PC-3 (cell line): ENCODE measurements around the gene SLC39A11. TPM values are rescaled to one million over a fixed set of nuclear protein-coding genes. Genes with fewer than 3 reads are reported as not detected.

Source experiments
- ATAC-seq: fragments of 200-7000 bp; cut with Tn5 transposase; 2 replicates; pipeline ENCODE4 v1.9.1; 2020; ENCODE audit warnings: mild to moderate bottlenecking, moderate library complexity
- BruUV-seq: library from RNA; stranded (reverse); fragments of 400-500 nt; replicated peaks from 2 replicates; lab custom pipeline; 2021; lab: Mats Ljungman, UMichigan
- CTCF ChIA-PET: fragments of 300-600 bp; sonication (Branson Sonifier 250); formaldehyde crosslinking; loops from one replicate; lab custom pipeline; 2022; ENCODE audit warnings: antibody characterized with exemption; lab: Charles Lee
- POLR2A ChIA-PET: fragments of 300-600 bp; sonication (Branson Sonifier 250); formaldehyde crosslinking; loops from one replicate; lab custom pipeline; 2022; ENCODE audit warnings: antibody characterized with exemption; ENCODE audit not compliant: unreplicated experiment; lab: Charles Lee
- DNase-seq: peaks from one replicate; pipeline ENCODE4 v3.0.0-alpha.2; 2015
- H2AFZ ChIP-seq: fragments of 300-600 bp; sonication (generic); 2 replicates; pipeline ENCODE4 v1.6.0; 2016; ENCODE audit warnings: antibody characterized with exemption, low read length
- H3F3A ChIP-seq: fragments of 300-600 bp; sonication (generic); one replicate; pipeline ENCODE4 v1.6.0; 2017; ENCODE audit warnings: antibody characterized with exemption, low read length, control low read depth, mild to moderate bottlenecking; ENCODE audit not compliant: unreplicated experiment
- H3K27ac ChIP-seq: fragments of 300-600 bp; sonication (generic); 2 replicates; pipeline ENCODE4 v1.5.1; 2016; ENCODE audit warnings: mild to moderate bottlenecking, low read length
- H3K27me3 ChIP-seq: fragments of 300-600 bp; sonication (generic); 2 replicates; pipeline ENCODE4 v1.6.1; 2016; ENCODE audit warnings: low read length, mixed read lengths
- H3K36me3 ChIP-seq: fragments of 300-600 bp; sonication (generic); 2 replicates; pipeline ENCODE4 v1.6.1; 2016; ENCODE audit warnings: low read depth, mixed run types, low read length, mixed read lengths
- H3K4me1 ChIP-seq: fragments of 300-600 bp; sonication (generic); 2 replicates; pipeline ENCODE4 v1.5.1; 2016; ENCODE audit warnings: low read length; ENCODE audit not compliant: insufficient read depth
- H3K4me2 ChIP-seq: fragments of 300-600 bp; sonication (generic); 2 replicates; pipeline ENCODE4 v1.6.0; 2016; ENCODE audit warnings: low read length
- H3K4me3 ChIP-seq: fragments of 300-600 bp; sonication (generic); 2 replicates; pipeline ENCODE4 v1.5.1; 2016; ENCODE audit warnings: mild to moderate bottlenecking, low read length, mixed read lengths
- H3K79me2 ChIP-seq: fragments of 300-600 bp; sonication (generic); 2 replicates; pipeline ENCODE4 v1.6.1; 2017; ENCODE audit warnings: low read length, mixed read lengths
- H3K9ac ChIP-seq: fragments of 300-600 bp; sonication (generic); 2 replicates; pipeline ENCODE4 v1.6.0; 2016; ENCODE audit warnings: mild to moderate bottlenecking, low read length
- H3K9me2 ChIP-seq: fragments of 300-600 bp; sonication (generic); replicated peaks from 2 replicates; pipeline ENCODE4 v1.6.1; 2016; ENCODE audit warnings: mixed run types, low read length, mixed read lengths
- H3K9me3 ChIP-seq: fragments of 300-600 bp; sonication (generic); 2 replicates; pipeline ENCODE4 v1.6.1; 2016; ENCODE audit warnings: low read length, mixed read lengths
- H4K20me1 ChIP-seq: fragments of 300-600 bp; sonication (generic); 2 replicates; pipeline ENCODE4 v1.6.1; 2016; ENCODE audit warnings: low read length, mixed read lengths
- EZH2 ChIP-seq: fragments of 300-600 bp; sonication (generic); IDR thresholded peaks from one replicate; pipeline ENCODE4 v1.6.1; 2017; ENCODE audit warnings: antibody characterized with exemption, mild to moderate bottlenecking, low read length; ENCODE audit not compliant: unreplicated experiment
- EZH2phosphoT487 ChIP-seq: fragments of 300-600 bp; sonication (generic); IDR thresholded peaks from 2 replicates; pipeline ENCODE4 v1.6.1; 2018; ENCODE audit warnings: mild to moderate bottlenecking, antibody characterized with exemption, low read length, borderline replicate concordance
- intact Hi-C: fragments of 100-400 bp; cut with micrococcal nuclease; formaldehyde crosslinking; loops from 2 replicates; pipeline ENCODE4 v1.9.0; 2023
- total RNA-seq: library from RNA; depleted of rRNA; stranded (reverse); fragments of >200 nt; gene quantifications from 2 replicates; pipeline ENCODE4 v1.2.3, GENCODE V29; 2014
- TF ChIP-seq, protein P1 (sequence below): fragments of 300-600 bp; sonication (generic); conservative IDR thresholded peaks from 2 replicates; pipeline ENCODE4 v1.5.1; 2017; ENCODE audit warnings: antibody characterized with exemption, low read depth, mild to moderate bottlenecking, low read length

Gene SLC39A11
- total RNA-seq, 1 experiment from 2014 or later: 37.7 TPM

DNA sequence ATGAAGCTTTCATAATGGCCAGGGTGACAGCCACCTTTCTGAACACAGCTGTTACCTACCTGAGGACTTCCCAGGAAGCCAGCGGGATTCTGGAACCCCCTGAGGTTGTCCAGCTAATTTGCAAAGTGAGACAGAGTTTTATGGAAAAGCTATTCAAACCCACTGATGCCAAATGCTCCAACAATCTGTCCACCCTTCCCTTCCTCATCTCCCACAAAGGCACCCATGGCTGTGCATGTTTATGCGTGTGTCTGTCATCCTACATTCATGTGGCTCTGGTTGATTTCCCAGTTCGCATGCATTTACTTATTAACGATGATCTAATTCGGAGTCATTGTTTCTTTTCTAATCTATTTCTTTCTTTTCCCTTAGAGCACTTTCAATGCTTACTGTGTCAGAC lies 217.1 kb downstream of the SLC39A11 start:
- BruUV-seq: no TSS peak
- H3K27ac ChIP-seq: no peak overlapping the region
- no peaks in the 10 kb centered on the region for H3K4me1 ChIP-seq
- TF ChIP-seq, protein P1, sequence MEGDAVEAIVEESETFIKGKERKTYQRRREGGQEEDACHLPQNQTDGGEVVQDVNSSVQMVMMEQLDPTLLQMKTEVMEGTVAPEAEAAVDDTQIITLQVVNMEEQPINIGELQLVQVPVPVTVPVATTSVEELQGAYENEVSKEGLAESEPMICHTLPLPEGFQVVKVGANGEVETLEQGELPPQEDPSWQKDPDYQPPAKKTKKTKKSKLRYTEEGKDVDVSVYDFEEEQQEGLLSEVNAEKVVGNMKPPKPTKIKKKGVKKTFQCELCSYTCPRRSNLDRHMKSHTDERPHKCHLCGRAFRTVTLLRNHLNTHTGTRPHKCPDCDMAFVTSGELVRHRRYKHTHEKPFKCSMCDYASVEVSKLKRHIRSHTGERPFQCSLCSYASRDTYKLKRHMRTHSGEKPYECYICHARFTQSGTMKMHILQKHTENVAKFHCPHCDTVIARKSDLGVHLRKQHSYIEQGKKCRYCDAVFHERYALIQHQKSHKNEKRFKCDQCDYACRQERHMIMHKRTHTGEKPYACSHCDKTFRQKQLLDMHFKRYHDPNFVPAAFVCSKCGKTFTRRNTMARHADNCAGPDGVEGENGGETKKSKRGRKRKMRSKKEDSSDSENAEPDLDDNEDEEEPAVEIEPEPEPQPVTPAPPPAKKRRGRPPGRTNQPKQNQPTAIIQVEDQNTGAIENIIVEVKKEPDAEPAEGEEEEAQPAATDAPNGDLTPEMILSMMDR: no peak
- TF ChIP-seq EZH2phosphoT487 (no peak), EZH2 (no peak)
- H3K79me2 ChIP-seq: no peaks in the 10 kb centered on the region
- no peak overlapping the region for H3K4me2 ChIP-seq
- no peaks in the 10 kb centered on the region for H3K27me3 ChIP-seq
- H4K20me1 ChIP-seq: no peaks in the 10 kb centered on the region
- H3K36me3 ChIP-seq: peaks cover 30% of the 10 kb centered on the region
- intact Hi-C loops: no loop called here
- POLR2A ChIA-PET: no interaction called here
- peaks cover 33% of the 10 kb centered on the region for H3K9me3 ChIP-seq
- no peak overlapping the region for H3K9ac ChIP-seq
- H3F3A ChIP-seq: no peaks in the 10 kb centered on the region
- no peak overlapping the region for H3K4me3 ChIP-seq
- H3K9me2 ChIP-seq: no peaks in the 10 kb centered on the region
- no peak for DNase-seq
- H2AFZ ChIP-seq: no peak overlapping the region
- CTCF ChIA-PET: no interaction called here
- ATAC-seq: no peak

DNA sequence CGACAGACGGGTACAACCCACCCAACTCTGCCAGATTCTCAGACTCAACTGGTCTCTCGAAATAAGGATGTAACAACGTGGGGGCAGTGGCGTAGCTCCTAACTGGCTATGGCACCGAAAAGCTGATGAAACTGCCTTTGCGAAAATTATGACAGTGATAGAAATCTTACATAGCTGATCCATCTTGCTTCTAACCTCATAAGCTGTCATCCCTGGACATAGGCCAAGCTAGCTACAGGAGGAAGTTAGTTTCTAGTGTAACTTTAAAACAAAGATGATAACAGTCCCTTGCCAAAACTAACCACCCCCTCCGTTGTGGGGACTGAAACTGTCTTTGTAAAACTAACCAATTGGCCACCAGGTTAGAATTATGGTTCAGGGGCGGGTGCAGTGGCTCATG lies 220.1 kb downstream of the SLC39A11 start:
- TF ChIP-seq EZH2: no peak
- no peak for TF ChIP-seq EZH2phosphoT487
- TF ChIP-seq, protein P1: no peak
- BruUV-seq: no TSS peak
- ATAC-seq: no peak

DNA sequence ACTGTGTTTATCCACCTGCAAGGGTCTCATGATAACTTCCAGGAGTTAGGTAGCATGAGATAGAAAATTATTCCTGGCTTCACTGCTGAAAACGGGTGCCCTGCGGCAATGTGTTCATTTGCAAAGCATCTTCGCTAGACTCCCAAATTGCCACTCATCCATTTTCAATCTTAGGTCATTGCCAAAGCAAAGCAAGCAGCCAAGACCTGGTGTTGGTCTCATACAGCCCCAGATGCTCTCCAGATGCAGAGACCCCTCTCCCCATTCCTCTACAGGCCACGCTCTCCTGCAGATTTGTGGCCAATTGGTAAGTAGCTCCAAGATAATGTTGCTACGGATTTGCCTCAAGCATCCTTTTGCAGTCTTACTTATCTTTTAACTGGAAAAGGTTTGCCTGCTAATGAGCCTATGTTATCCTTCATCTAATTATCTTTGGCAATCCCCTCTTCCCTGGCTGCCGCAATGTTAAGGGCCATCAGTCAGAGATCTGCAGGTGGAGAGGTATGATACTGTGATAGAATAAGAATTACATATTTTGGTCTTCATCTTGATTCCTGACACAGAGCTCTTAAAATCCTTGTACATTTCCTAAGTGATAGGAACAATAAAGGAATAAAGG lies 222.0 kb downstream of the SLC39A11 start:
- Histone ChIP-seq H3K4me2 (no peak overlapping the region), H3K9me3 (peaks cover 2% of the 10 kb centered on the region), H3F3A (no peaks in the 10 kb centered on the region), H3K27ac (no peak overlapping the region), H4K20me1 (no peaks in the 10 kb centered on the region), H3K79me2 (no peaks in the 10 kb centered on the region), H3K9me2 (no peaks in the 10 kb centered on the region), H3K36me3 (no peaks in the 10 kb centered on the region; the same call in 1 of the 2 replicates), H2AFZ (no peak overlapping the region), H3K9ac (no peak overlapping the region), H3K4me3 (no peak overlapping the region), H3K27me3 (no peaks in the 10 kb centered on the region), H3K4me1 (no peaks in the 10 kb centered on the region)
- POLR2A ChIA-PET: no interaction called here
- BruUV-seq: no TSS peak
- DNase-seq (no peak), ATAC-seq (no peak)
- intact Hi-C loops: no loop called here
- CTCF ChIA-PET: no interaction called here
- TF ChIP-seq, protein P1: no peak
- TF ChIP-seq EZH2phosphoT487: no peak
- no peak for TF ChIP-seq EZH2

More for the DNA sequence above, 220.1 kb downstream of the SLC39A11 start:
- H4K20me1 ChIP-seq: no peaks in the 10 kb centered on the region
- H3K4me1 ChIP-seq: no peaks in the 10 kb centered on the region
- no peaks in the 10 kb centered on the region for H3K79me2 ChIP-seq
- no peak overlapping the region for H3K4me2 ChIP-seq
- H3K36me3 ChIP-seq: peaks cover 12% of the 10 kb centered on the region; the same call in 1 of the 2 replicates
- H2AFZ ChIP-seq: no peak overlapping the region
- H3K9me3 ChIP-seq: peaks cover 19% of the 10 kb centered on the region
- H3K9ac ChIP-seq: no peak overlapping the region
- no peak overlapping the region for H3K27ac ChIP-seq
- DNase-seq: no peak
- no peaks in the 10 kb centered on the region for H3K27me3 ChIP-seq
- H3K4me3 ChIP-seq: no peak overlapping the region
- ChIA-PET POLR2A (no interaction called here), CTCF (no interaction called here)
- H3F3A ChIP-seq: no peaks in the 10 kb centered on the region
- no peaks in the 10 kb centered on the region for H3K9me2 ChIP-seq
- intact Hi-C loops: no loop called here
